GM21390 (cell line): ENCODE measurements around the gene PCCA.
A peak's percentile ranks its signal among the peaks of the same experiment; 100 is the strongest.

Experiments
- ATAC-seq: cut with Tn5 transposase; IDR thresholded peaks from one replicate; pipeline ENCODE4 v1.9.1; 2021; ENCODE audit not compliant: unreplicated experiment

PCCA gene

DNA sequence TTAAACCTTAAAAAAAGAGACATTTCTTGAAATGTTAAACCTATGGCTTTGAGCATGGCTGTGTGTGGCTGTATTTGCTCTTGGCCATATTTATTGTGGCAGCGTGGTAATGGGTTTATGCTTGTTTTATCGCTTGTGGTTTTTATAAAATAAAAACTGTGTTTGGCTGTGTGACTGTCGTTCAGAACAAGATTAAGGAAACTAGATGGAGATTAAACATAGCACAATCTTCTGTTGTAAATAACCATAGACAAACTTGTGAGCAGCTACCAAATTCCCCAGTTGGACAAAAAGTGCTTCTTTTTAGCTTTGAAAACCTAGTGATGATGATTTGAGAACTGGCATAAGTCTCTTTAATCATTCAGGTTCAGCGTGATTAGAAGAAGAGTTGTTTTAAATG is 308.7 kb downstream of the PCCA start:
- no peak for ATAC-seq

DNA sequence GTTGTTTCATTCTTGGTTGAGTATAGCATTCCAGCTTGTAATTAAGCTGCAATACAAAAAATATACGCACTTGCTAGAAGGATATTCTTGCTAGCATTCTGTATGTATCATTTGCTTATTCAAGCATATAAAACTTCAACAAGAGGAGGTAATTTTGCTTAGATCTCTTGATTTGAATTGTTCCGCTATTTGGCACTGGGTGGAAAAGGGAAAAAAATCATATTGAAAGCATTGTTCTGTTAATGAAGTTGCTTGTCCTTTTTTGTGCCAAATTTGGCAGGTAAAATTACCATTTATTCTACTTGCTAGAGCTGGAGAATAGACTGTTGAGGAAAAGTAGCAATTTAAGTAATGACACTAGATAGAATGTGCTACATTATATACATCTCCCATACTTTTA is 309.5 kb downstream of the PCCA start:
- no peak for ATAC-seq

DNA sequence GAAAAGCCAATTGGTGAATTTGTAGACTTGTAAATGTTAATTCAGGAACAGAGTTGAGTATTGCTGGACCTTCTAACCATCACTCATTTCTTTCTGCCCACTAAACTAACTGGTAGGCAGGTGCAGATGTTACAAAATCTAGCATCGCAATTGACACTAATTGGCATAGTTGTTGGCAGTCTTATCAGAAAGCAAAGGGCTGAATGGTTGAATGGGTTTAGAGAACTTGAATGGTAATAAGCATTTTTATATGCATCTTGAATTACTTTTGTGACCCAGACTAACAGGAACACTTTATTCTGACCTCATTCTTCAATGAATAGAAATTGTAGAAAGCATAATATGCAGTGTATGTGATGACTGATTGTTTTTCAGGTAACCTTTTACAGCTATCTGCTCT is 310.6 kb downstream of the PCCA start:
- no peak for ATAC-seq

DNA sequence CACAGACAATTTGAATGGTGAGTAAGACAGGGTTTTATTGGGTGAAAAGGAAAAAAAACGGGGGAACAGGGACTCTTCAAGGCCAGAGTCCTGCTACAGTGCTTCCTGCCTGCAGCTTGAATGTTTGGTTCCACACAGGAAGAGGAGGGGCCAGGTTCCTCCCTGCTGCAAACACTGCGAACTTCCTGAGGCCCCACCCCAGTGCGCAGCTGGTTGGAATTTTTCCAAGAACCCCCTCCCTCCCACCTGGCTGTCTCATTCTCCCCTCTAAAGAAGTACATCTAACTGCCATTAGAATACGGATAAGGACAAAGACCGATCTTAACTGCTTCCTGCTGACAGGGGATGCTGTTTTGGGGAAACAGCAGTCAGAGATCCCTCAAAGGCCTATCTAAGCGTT is 314.8 kb downstream of the PCCA start:
- no peak for ATAC-seq

DNA sequence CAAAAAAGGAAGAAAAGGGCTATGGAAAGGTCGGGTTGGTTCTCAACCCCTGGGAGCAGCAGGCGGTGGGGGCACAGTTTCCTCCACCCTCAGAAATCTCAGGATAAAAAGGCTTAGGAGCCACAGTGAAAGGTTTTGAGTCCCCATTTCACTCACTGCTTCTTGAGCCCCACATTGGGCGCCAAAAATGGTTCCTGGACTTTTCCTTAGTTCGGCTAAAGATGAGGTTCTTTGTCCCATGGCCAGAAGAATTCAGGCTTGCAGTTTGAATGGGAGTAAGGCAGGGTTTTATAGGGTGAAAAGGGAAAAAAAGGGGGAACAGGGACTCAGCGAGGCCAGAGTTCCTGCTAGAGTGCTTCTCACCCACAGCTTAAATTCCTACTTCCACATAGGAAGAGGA is 320.2 kb downstream of the PCCA start:
- no peak for ATAC-seq

DNA sequence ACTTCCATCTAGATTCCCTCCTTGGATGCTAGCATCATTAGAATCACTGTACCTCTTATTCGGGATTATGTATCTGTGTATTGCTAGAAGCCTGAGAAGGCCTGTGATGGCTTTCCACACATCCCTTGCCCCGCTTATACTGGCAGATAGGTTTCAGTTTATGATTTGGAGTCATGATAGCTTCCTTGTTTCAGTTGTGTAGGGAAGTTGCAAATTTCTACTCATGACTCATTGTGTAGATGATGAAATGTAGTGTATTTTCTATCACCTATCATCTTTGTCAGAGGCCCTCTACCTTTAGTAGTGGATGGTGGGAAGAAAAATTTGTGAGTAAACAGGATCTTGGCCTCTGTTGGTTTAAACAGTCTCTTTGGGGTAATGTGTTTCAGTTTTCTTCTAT is 334.5 kb downstream of the PCCA start:
- no peak for ATAC-seq

DNA sequence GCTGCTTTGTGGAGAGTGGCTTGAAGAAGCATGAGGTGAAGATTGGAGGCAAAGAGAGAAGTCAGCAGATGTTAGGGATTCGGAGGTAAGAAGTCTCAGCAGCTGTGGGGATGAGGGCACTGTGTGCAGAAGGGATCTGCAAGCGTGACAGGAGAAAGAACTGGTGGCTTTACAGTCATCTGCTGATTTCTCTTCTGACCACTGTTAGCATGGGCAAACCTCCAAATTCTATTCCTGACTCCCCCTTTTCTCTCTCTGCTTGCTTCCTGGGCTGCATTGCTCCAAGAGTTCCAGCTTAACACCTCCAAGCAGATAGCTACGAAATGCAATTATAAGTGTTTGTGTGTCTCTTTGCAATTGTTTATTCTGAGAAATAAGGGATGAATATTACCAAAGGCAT is 340.1 kb downstream of the PCCA start:
- ATAC-seq, result no peak

DNA sequence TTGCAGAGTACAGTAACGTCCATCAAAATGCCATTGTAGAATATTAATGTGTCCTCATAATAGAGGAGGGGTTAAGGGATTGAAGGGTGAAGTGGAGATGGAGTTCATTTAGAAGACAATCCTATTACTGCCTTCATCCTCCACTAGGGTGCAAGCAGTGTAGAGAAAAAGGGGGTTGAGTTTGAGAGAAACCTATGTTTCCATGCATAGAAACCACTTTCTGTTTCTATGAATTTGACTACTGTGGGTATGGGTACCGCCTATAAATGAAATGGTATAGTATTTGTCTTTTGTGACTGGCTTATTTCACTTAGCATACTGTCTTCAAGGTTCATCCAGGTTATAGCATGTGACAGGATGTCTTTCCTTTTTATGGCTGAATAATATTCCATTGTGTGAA is 343.7 kb downstream of the PCCA start:
- ATAC-seq, result no peak

DNA sequence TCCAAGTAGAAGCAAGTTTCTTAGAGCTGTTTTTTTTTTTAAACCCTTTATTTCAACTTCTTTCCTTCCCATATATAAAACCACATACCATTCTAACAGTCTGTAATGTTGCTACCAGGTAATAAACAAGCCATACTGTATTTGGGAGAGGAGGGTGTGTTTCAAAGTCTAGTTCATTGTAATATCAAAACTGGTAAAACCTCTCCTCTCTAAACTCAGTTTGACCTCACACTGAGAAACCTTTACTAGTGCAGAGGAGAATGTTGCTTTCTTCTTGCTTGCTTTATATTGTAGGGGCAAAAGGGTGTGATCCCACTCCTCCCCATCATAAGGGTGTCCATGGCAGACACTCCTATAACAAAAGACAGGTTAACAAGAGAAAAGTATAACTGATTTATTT is 344.6 kb downstream of the PCCA start:
- ATAC-seq, result no peak

DNA sequence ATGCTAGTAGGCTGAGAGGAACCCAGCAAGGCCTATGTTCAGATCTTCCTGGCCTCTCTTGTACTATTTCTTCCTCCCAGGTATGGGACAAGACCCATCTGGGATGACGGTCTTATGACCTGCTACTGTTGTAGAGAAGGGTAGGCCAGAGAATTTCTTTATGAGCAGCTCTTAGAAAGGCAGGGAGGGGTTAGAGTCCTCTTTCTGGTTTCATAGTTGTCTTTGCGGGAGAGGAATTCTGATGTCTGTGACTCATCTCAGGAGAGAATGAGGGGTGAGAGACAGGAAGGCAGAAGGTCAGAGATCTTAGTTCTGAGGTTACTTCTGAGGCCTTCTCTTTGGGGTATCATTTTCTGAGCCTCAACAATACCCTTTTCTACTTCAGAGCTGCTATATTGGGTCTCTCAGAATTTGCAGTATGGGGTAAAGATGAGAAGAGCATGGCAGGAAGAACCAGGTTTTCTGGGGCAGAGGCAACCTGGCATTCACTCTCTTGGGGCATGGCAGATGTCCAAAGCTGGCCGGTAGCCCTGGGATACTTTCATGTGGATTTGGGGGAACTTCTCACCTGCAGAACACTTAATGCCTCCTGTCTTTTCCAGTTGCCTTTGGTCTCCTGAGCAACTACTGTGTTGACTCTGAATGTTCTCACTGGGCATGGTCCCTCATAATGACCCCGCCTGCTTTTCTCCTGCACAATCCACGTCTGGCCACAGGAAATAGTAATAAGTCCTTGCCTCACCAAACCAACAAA is 345.3 kb downstream of the PCCA start:
- ATAC-seq, result peak; percentile 91

DNA sequence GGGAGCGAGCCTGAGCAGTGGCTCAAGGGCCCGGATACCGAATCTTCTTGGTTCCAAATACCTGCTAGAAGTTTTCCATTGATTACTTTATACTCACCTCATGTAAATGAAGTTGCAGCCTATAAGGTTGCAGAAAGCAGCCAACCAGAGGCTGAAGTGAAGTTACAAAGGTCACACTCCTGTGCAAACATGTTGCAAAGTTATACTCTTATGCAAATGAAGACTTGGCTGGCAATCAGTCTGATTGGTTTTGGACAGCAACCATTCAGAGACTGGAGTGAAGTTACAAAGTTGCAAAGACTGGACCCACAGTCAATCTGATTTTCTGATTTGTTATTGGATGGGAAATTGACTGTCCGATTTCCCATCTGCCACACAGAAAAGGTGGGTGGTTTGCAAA is 347.2 kb downstream of the PCCA start:
- ATAC-seq, result no peak

DNA sequence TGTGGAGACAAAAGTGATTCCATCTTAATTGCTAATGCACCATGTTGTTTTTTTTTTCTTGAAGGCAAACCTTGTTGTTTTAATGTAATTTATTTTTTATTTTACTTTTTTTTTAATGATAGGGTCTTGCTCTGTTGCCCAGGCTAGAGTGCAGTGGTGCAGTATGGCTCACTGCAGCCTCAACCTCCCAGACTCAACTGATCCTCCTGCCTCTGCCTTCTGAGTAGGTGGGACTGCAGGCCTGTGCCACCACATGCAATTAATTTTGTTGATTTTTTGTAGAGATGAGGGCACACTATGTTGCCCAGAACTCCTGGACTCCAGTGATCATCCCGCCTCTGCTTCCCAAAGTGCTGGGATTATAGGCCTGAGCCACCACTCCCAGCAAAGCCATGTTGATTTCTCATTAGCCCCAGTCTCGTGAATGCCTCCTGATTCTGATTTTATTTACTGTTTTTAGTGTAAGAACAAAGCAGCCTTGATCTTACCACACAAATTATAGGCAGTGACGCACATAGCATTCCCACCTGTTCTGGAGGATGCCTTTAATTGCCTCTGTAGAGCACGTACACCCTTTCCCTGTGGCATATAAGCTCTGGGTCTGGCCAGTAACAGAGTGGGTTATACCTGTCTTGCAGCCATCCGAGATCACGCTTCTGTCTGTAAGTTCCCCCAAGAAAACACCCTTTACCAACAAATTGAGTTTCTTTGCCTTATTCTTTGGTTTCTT is 349.3 kb downstream of the PCCA start:
- ATAC-seq, result no peak

DNA sequence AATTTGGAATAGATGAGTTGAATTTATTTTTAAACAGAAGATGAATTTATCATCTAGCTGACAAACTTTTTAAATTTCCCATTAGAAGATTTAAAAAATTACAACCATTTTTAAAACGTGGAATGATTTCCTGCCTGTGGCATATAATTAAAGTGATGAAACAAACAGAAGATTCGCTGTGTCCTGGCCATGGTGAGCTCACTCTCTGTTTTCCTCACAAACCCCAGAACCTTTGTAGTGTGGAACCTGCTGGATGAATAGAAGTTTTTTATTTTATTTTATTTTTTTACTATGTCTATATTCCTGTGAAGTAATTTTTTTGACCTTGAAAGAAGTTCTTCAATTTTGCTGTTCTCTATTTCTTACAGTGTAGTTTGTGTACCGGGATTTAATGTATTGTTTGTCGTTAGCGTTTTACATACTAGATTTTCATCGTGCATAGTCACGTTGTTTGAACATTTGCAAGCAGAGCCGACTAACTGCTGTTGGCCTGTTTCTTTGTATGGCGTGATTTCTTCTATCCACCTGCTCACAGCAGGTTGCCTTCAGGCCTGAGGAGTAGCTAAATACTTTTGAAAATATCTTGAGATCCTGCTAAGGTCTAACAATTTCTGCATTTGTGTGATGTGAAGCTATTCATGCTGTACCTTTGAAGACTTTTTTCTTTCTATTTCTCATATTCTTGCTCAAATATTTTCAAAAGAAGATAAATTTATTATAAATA is 350.5 kb downstream of the PCCA start:
- no peak for ATAC-seq

DNA sequence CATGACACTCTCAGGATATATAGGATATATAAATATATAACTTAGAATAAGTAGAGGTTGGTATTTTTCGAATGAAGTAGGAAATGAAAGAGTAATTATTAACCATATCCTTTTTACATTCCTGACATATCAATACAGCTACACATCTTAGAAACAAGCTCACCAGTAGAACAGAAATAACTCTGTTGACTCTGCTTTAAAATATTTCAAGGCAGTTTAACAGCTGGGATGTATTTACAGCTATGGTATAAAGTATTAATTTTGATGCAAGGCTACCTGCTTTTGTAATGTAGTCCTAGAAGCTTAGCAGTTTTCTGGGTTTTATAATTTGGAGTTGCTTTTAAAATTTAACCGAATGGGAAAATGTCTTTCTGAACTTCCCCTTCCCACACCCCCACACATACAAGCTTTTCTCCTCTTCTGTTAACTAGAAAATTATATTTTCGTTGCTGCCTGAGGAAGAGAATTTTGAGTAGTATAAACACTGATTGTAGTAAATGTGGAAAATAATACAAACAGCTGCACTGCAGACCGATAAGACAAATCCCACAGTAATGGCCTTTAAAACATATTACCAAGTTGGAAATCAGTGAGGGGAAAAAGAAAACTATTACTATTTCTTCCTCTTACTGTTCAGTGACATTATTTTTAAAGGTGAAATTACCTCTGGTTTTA is 352.0 kb downstream of the PCCA start:
- no peak for ATAC-seq

DNA sequence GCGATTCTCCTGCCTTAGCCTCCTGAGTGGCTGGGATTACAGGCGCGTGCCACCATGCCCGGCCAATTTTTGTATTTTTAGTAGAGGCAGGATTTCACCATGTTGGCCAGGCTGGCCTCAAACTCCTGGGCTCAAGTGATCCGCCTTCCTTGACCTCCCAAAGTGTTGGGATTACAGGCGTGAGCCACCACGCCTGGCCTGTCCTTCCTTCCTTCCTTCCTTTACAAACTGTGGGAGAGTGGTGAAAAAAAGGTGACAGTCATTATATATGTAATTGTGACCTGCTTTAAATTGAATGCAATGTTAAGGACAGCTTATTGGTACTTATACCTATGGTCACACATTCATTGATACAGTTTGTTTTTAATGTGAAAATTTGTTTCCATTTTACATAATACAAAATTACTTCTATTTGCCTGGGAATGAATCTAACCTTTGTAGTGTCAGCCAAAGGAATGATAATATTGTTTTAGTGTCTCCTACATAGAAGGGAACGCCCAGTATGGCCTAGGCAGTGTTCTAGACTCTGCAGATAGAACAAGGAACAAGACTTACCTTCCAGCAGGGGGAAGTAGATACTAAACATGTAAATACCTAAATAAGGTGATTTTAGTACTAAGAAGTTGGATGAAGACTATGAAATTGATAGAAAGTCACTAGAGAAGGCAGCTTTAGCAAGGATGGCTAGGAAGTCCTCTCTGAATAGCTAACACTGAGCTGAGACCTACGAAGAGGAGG is 353.4 kb downstream of the PCCA start:
- ATAC-seq, result no peak

DNA sequence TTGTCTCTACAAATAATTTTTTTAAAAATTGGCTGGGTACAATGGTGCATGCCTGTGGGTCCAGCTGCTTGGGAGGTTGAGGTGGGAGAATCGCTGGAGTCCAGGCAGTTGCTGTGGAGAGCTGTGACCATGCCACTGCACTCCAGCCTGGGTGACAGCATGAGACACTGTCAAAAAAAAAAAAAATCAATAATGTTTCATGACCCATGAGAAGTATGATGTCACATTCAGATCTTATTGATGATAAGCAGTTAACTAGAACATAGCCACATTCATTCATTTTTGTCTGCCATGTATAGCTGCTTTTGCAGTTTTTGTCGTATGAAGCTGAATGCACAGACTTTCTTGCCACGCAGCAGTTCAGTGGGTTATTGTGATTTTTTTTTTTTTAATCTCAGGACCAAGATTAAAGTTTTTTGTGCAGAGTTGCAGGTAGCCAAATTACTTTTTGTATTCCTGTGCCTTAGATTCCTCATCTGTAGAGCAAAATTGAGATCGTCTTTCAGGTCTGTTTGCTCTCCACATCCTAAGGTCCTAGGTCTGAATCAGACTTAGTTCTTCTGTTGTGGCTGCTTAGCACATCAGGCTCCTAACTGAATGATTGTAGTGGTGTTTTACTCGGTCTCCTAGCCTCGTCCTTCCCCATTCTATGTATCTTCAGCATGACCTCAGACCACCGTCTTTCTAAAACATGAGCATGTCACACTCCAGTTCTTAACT is 354.5 kb downstream of the PCCA start:
- ATAC-seq, result no peak

DNA sequence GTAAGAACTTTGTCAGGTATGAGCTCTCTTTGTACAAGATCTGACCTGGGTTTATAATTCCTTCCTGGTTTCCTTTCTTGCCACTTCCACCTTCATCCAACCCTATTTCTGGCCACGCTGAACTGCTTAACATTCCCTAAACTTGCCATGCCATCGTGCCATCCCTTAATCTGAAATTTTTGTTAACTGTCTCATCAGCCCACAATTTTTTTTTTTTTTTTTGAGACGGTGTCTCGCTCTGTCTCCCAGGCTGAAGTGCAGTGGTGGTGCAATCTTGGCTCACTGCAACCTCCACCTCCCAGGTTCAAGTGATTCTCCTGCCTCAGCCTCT is 355.1 kb downstream of the PCCA start:
- no peak for ATAC-seq

DNA sequence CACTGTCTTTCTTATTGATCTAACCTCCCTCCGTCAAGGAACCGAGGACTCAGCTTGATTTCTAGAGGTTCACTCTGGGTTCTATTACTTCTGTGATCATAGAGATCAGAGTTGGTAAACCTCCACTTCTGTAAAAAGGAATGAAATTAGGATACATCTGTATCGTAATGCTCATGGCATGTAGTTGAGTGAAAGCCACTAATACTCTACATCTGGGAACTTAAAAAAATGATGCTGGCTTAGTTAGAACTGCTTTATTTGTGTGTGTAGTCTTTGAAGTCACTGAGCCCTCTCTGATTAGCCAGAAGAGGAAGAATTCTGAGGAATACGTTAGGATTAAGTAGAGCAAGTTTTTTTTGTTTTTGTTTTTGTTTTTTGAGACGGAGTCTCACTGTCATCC is 358.9 kb downstream of the PCCA start:
- ATAC-seq, result no peak

DNA sequence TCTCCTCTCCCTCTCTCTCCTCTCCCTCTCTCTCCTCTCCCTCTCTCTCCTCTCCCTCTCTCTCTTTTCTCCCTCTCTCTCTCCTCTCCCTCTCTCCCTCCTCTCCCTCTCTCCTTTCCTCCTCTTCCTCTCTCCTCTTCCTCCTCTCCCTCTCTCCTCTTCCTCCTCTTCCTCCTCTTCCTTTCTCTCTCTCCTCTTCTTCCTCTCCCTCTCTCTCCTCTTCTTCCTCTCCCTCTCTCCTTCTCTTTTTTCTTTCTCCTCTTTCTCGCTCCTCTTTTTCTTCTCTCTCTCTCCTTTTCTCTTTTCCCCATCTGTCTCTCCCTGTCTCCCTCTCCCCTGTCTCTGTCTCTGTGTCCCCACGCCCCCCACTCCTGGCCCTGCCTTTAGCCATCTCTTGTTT is 363.0 kb downstream of the PCCA start:
- ATAC-seq, result no peak

DNA sequence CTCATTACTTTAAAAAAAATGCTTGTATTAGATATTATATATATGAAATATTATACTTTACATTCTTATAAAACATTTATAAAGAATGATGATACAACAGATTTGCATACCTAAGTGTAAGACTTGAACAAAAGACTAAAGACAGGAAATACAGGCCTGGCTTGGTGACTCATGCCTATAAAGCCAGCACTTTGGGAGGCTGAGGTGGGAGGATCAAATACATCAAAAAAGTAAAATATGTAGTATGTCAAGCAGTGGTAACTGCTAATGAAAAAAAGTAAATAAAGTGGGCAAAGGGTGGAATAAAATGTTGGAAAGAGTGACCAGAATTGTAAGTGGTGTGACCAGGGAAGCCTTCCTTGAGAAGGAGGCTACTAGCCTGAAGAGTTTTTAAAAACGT is 366.0 kb downstream of the PCCA start:
- no peak for ATAC-seq
